Activated CD4-positive, alpha-beta T cell treated with anti-CD3 and anti-CD28 coated beads for 36 hours (primary cell): ENCODE data around the gene TRIM26. TPM values are rescaled to one million over a fixed set of nuclear protein-coding genes. Genes with fewer than 3 reads are reported as not detected.
"Not testable (repeated sequence)": the region's sequence is repeated elsewhere in the genome, so short reads cannot be mapped to it uniquely, and the experiment has no call there.

Experiments used
- ATAC-seq: fragments of 200-7000 bp; cut with Tn5 transposase; one replicate; pipeline ENCODE4 v1.10.0; 2021; ENCODE audit warnings: mild to moderate bottlenecking, moderate library complexity
- CTCF ChIA-PET: fragments of 350-600 bp; sonication (Branson Sonifier 250); formaldehyde crosslinking; loops from one replicate; lab custom pipeline; 2021; ENCODE audit warnings: antibody characterized with exemption; lab: Charles Lee
- POLR2A ChIA-PET: fragments of 350-600 bp; sonication (Branson Sonifier 250); formaldehyde crosslinking; loops from one replicate; lab custom pipeline; 2021; ENCODE audit warnings: antibody characterized with exemption, inconsistent platforms; lab: Charles Lee
- DNase-seq: peaks from one replicate; pipeline ENCODE4 v3.0.0-alpha.2; 2020
- H3K27ac Mint-ChIP-seq: one replicate; pipeline ENCODE4 v1.8.0; 2021; ENCODE audit warnings: mixed read lengths
- H3K27me3 Mint-ChIP-seq: one replicate; pipeline ENCODE4 v1.8.0; 2021; ENCODE audit warnings: mixed read lengths
- H3K36me3 Mint-ChIP-seq: one replicate; pipeline ENCODE4 v1.8.0; 2021; ENCODE audit warnings: low read depth, mixed read lengths
- H3K4me1 Mint-ChIP-seq: one replicate; pipeline ENCODE4 v1.8.0; 2021; ENCODE audit warnings: mixed read lengths
- H3K4me3 Mint-ChIP-seq: one replicate; pipeline ENCODE4 v1.8.0; 2021; ENCODE audit warnings: mild to moderate bottlenecking, moderate library complexity, mixed read lengths
- H3K9me3 Mint-ChIP-seq: one replicate; pipeline ENCODE4 v1.8.0; 2021; ENCODE audit warnings: low read depth, mixed read lengths
- intact Hi-C, 2 experiments: fragments of 100-400 bp; cut with DNase I in 1 of 2; cut with micrococcal nuclease in 1 of 2; formaldehyde crosslinking; loops; one replicate each; pipeline versions ENCODE4 v1.14.2 to v1.15.1; 2022 to 2024; cut with DNase I, micrococcal nuclease
- total RNA-seq, 2 experiments: library from RNA; stranded (reverse); gene quantifications; one replicate each; pipeline ENCODE4 v1.2.3, GENCODE V29; 2021

Gene TRIM26
- total RNA-seq, 2 experiments from 2014 or later: 48.4 to 60.4 TPM

DNA sequence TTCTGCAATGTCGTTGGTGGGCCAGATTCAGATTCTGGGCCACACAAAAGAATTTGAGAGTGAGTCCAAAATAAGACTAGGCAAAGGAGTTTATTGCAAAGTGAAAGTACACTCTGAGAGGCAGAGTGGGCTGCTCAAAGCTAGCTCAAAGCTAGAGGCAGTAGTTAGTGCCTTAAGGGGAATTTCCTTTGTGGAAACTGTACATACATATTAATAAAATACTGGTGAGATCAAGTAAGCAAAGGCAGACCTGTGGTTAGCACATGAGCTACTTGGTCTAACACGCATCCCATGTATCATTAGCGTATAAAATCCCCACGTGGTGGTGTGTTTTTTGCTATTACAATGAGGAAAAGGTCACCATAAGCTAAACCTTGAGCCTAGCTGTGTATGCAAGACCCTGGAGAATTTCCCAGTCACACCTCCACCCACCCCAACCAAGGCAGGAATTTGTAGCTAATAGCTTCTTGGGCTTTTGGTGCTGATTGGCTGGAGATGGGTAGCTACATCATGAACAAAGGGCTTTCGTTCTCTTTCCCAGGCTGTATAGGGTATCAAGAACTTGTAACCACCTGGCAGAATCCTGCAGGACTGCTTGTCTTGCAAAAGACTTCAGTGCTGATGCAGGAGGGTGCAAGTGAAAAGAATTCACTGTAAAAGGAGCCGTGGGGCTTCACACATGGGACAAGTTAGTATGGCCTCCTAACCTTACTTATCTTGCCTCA is 14.7 kb upstream of the TRIM26 start:
- Mint-ChIP-seq H3K27ac (peak overlapping the region; percentile 70), H3K36me3 (peaks cover 5% of the 10 kb centered on the region), H3K4me1 (peaks cover 15% of the 10 kb centered on the region), H3K4me3 (no peak overlapping the region), H3K27me3 (peaks cover 4% of the 10 kb centered on the region), H3K9me3 (peaks cover 9% of the 10 kb centered on the region)
- intact Hi-C loops: loop anchor here in 1 of 2 experiments (5.0 kb wide), 1 partner anchor 94 kb away; no protein-coding TSS in a partner anchor
- ATAC-seq (peak; percentile 92), DNase-seq (peak; percentile 26)
- POLR2A ChIA-PET: interaction anchor here (0.7 to 1.8 kb wide), 2 partner anchors 14 to 390 kb away, joined by 3 to 7 read pairs; partner anchors contain the start of genes MRPS18B and TRIM26
- CTCF ChIA-PET: interaction anchor here (0.6 to 2.8 kb wide), 9 partner anchors 9 to 266 kb away, joined by 3 to 25 read pairs (median 6); partner anchors contain the start of gene TRIM26

GRCh38 chr6:30227242-30227722 is 14.1 kb upstream of the TRIM26 start:
- Mint-ChIP-seq H3K9me3 (peaks cover 11% of the 10 kb centered on the region), H3K36me3 (peaks cover 5% of the 10 kb centered on the region), H3K4me3 (no peak overlapping the region), H3K27me3 (peaks cover 4% of the 10 kb centered on the region), H3K27ac (peak overlapping the region; percentile 70), H3K4me1 (peaks cover 15% of the 10 kb centered on the region)
- POLR2A ChIA-PET: interaction anchor here (0.8 to 1.8 kb wide), 2 partner anchors 10 to 14 kb away, joined by 3 to 7 read pairs; partner anchors contain the start of gene TRIM26
- DNase-seq (no peak), ATAC-seq (peak; percentile 48)
- CTCF ChIA-PET: interaction anchor here (0.9 to 2.8 kb wide), 8 partner anchors 8 to 170 kb away, joined by 3 to 25 read pairs (median 6); partner anchors contain the start of gene TRIM26
- intact Hi-C loops: loop anchor here in 1 of 2 experiments (5.0 kb wide), 1 partner anchor 95 kb away; no protein-coding TSS in a partner anchor

DNA sequence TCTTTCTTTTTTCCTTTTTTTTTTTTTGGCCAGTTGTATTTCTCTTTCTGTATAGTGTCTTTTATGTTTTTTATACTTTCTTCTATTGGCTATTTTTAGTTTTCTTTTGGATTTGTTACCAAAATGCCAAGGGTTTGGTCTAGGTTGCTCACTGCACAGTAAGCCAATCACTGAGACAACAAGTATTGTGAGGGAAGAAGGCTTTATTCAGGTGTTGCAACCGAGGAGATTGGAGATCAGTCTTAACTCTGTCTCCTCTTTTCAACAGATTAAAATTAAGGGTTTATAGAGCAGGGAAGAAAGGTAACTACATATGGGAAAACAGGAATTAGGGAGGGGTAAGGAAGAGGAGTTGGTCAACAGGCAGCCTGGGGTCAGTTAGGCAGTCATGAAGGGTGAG is 10.1 kb upstream of the TRIM26 start:
- peaks cover 19% of the 10 kb centered on the region for H3K4me1 Mint-ChIP-seq
- intact Hi-C loops: no loop called here
- ChIA-PET CTCF (interaction anchor here (1.6 kb wide), 1 partner anchor 11 kb away, joined by 5 read pairs; no protein-coding TSS in a partner anchor), POLR2A (no interaction called here)
- H3K36me3 Mint-ChIP-seq: peaks cover 5% of the 10 kb centered on the region
- no peak overlapping the region for H3K4me3 Mint-ChIP-seq
- H3K27me3 Mint-ChIP-seq: no peaks in the 10 kb centered on the region
- no peak for DNase-seq
- H3K27ac Mint-ChIP-seq: no peak overlapping the region
- peaks cover 12% of the 10 kb centered on the region for H3K9me3 Mint-ChIP-seq
- ATAC-seq: no peak

DNA sequence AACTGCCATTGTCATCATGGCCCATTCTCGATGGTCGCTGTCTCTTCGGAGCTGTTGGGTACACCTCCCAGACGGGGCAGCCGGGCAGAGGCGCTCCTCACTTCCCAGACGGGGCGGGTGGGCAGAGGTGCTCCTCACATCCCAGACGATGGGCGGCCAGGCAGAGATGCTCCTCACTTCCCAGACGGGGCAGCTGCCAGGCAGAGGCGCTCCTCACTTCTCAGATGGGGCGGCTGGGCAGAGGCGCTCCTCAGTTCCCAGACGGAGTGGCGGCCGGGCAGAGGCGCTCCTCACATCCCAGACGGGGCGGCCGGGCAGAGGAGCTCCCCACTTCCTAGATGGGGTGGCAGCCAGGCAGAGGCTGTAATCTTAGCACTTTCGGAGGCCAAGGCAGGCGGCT is 8.8 kb upstream of the TRIM26 start:
- H3K36me3 Mint-ChIP-seq, H3K27ac Mint-ChIP-seq, DNase-seq, H3K4me1 Mint-ChIP-seq, intact Hi-C loops, H3K4me3 Mint-ChIP-seq, H3K27me3 Mint-ChIP-seq, ATAC-seq: not testable (repeated sequence)
- H3K9me3 Mint-ChIP-seq: peaks cover 12% of the 10 kb centered on the region
- POLR2A ChIA-PET: interaction anchor here (0.7 kb wide), 1 partner anchor 35 kb away, joined by 4 read pairs; no protein-coding TSS in a partner anchor
- CTCF ChIA-PET: interaction anchor here (1.6 kb wide), 1 partner anchor 13 kb away, joined by 5 read pairs; no protein-coding TSS in a partner anchor

DNA sequence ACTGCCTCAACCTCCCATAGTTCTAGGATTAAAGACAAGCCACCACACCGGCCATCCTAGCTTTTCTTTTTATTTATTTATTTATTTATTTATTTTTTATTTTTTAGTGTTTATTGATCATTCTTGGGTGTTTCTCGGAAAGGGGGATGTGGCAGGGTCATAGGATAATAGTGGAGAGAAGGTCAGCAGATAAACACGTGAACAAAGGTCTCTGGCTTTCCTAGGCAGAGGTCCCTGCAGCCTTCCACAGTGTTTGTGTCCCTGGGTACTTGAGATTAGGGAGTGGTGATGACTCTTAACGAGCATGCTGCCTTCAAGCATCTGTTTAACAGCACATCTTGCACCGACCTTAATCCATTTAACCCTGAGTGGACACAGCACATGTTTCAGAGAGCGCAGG is 8.2 kb upstream of the TRIM26 start:
- H3K4me1 Mint-ChIP-seq, H3K4me3 Mint-ChIP-seq, H3K36me3 Mint-ChIP-seq, ATAC-seq, intact Hi-C loops, H3K27ac Mint-ChIP-seq, H3K27me3 Mint-ChIP-seq, DNase-seq: not testable (repeated sequence)
- POLR2A ChIA-PET: interaction anchor here (0.7 kb wide), 1 partner anchor 103 kb away, joined by 3 read pairs; no protein-coding TSS in a partner anchor
- CTCF ChIA-PET: interaction anchor here (0.6 to 1.5 kb wide), 5 partner anchors 9 to 178 kb away, joined by 3 to 4 read pairs (median 3); no protein-coding TSS in a partner anchor
- H3K9me3 Mint-ChIP-seq: peaks cover 12% of the 10 kb centered on the region

GRCh38 chr6:30219244-30219643 is 6.0 kb upstream of the TRIM26 start:
- ATAC-seq: peak; percentile 78
- no peak overlapping the region for H3K4me3 Mint-ChIP-seq
- DNase-seq: peak; percentile 69
- H3K27ac Mint-ChIP-seq: no peak overlapping the region
- peaks cover 10% of the 10 kb centered on the region for H3K9me3 Mint-ChIP-seq
- peaks cover 16% of the 10 kb centered on the region for H3K4me1 Mint-ChIP-seq
- intact Hi-C loops: loop anchor here (1.0 to 2.0 kb wide), 2 partner anchors 40 to 178 kb away; no protein-coding TSS in a partner anchor
- CTCF ChIA-PET: interaction anchor here (0.6 to 2.7 kb wide), 32 partner anchors 9 to 324 kb away, joined by 3 to 25 read pairs (median 4); partner anchors contain the start of gene TRIM39
- no peaks in the 10 kb centered on the region for H3K27me3 Mint-ChIP-seq
- peaks cover 5% of the 10 kb centered on the region for H3K36me3 Mint-ChIP-seq
- POLR2A ChIA-PET: interaction anchor here (0.9 kb wide), 1 partner anchor 40 kb away, joined by 3 read pairs; no protein-coding TSS in a partner anchor

- Mint-ChIP-seq H3K27ac (no peak overlapping the region), H3K4me1 (peaks cover 28% of the 10 kb centered on the region), H3K36me3 (peaks cover 7% of the 10 kb centered on the region), H3K9me3 (no peaks in the 10 kb centered on the region), H3K27me3 (no peaks in the 10 kb centered on the region), H3K4me3 (no peak overlapping the region)
- CTCF ChIA-PET: interaction anchor here (0.8 to 2.4 kb wide), 8 partner anchors 11 to 182 kb away, joined by 3 to 12 read pairs (median 4); no protein-coding TSS in a partner anchor
- DNase-seq: no peak
- intact Hi-C loops: no loop called here
- no peak for ATAC-seq
- POLR2A ChIA-PET: interaction anchor here (0.6 kb wide), 1 partner anchor 42 kb away, joined by 9 read pairs; no protein-coding TSS in a partner anchor
These were observed 2.9 kb upstream of the TRIM26 start for GRCh38 chr6:30216096-30216495.

DNA sequence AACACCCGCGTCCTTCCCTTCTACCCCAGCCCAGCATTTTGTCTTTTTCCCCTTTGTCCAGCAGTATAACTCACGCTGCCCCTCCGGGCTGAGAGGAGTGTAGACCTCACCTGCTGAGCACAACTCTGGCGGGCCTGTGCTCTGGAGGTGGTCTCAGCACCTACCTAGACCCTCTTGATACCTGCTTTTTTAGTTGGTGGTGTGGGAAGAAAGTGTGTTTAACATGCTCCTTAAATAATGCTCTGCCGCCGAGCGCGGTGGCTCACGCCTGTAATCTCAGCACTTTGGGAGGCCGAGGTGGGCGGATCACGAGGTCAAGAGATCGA is 1.4 kb upstream of the TRIM26 start:
- no peak for ATAC-seq
- Mint-ChIP-seq H3K36me3 (peaks cover 14% of the 10 kb centered on the region), H3K9me3 (no peaks in the 10 kb centered on the region), H3K4me3 (peak overlapping the region; percentile 89), H3K27me3 (no peaks in the 10 kb centered on the region), H3K4me1 (peaks cover 41% of the 10 kb centered on the region), H3K27ac (peak overlapping the region; percentile 99)
- ChIA-PET POLR2A (interaction anchor here (0.6 to 2.0 kb wide), 3 partner anchors 13 to 1329 kb away, joined by 3 to 7 read pairs (median 4); no protein-coding TSS in a partner anchor), CTCF (interaction anchor here (0.6 to 1.5 kb wide), 3 partner anchors 10 to 330 kb away, joined by 3 to 10 read pairs (median 3); no protein-coding TSS in a partner anchor)
- intact Hi-C loops: loop anchor here (5.0 kb wide), 4 partner anchors 133 to 698 kb away; partner anchors contain the start of genes GNL1 (in 1 of the 2), HLA-A (in 1 of the 2), PRR3 (in 1 of the 2) and RPP21 (in 1 of the 2)
- no peak for DNase-seq

GRCh38 chr6:30213957-30214656 is 901 bp upstream of the TRIM26 start:
- peak; percentile 84 for DNase-seq
- peak; percentile 59 for ATAC-seq
- Mint-ChIP-seq H3K4me1 (peaks cover 41% of the 10 kb centered on the region), H3K27me3 (no peaks in the 10 kb centered on the region), H3K27ac (peak overlapping the region; percentile 99), H3K9me3 (no peaks in the 10 kb centered on the region), H3K4me3 (peak overlapping the region; percentile 89), H3K36me3 (peaks cover 17% of the 10 kb centered on the region)
- ChIA-PET POLR2A (interaction anchor here (0.6 to 2.0 kb wide), 5 partner anchors 13 to 1329 kb away, joined by 3 to 8 read pairs (median 4); no protein-coding TSS in a partner anchor), CTCF (interaction anchor here (0.6 to 1.5 kb wide), 4 partner anchors 10 to 330 kb away, joined by 3 to 10 read pairs (median 3); no protein-coding TSS in a partner anchor)
- intact Hi-C loops: loop anchor here (1.0 to 5.0 kb wide), 11 partner anchors 111 to 698 kb away; partner anchors contain the start of genes PPP1R11 (in 2 of the 2), RPP21 (in 2 of the 2), TRIM39 (in 2 of the 2) and GNL1 (in 1 of the 2)

- no peaks in the 10 kb centered on the region for H3K9me3 Mint-ChIP-seq
- POLR2A ChIA-PET: interaction anchor here (0.6 to 2.0 kb wide), 4 partner anchors 14 to 681 kb away, joined by 3 to 8 read pairs (median 6); no protein-coding TSS in a partner anchor
- CTCF ChIA-PET: interaction anchor here (0.8 to 1.6 kb wide), 5 partner anchors 14 to 964 kb away, joined by 3 to 10 read pairs (median 4); no protein-coding TSS in a partner anchor
- H3K27ac Mint-ChIP-seq: peak overlapping the region; percentile 99
- ATAC-seq (no peak), DNase-seq (no peak)
- H3K27me3 Mint-ChIP-seq: no peaks in the 10 kb centered on the region
- intact Hi-C loops: loop anchor here (1.0 to 5.0 kb wide), 11 partner anchors 110 to 699 kb away; partner anchors contain the start of genes PPP1R11 (in 2 of the 2), RPP21 (in 2 of the 2), TRIM39 (in 2 of the 2) and GNL1 (in 1 of the 2)
- peaks cover 22% of the 10 kb centered on the region for H3K36me3 Mint-ChIP-seq
- peak overlapping the region; percentile 89 for H3K4me3 Mint-ChIP-seq
- H3K4me1 Mint-ChIP-seq: peaks cover 45% of the 10 kb centered on the region
These were observed 406 bp upstream of the TRIM26 start for GRCh38 chr6:30213667-30213956.
